Hepatocyte (in vitro differentiated cells): Measurements from ENCODE around the gene DENND2D. TPM values are rescaled to one million over a fixed set of nuclear protein-coding genes. Genes with fewer than 3 reads are reported as not detected.

Experiments used
- DNase-seq: peaks from one replicate; pipeline ENCODE4 v3.0.0-alpha.2; 2016; ENCODE audit warnings: low spot score
- H2AFZ ChIP-seq: fragments of 200-600 bp; sonication (generic); 2 replicates; pipeline ENCODE4 v1.6.0; 2016; ENCODE audit warnings: antibody characterized with exemption, mild to moderate bottlenecking
- H3K27ac ChIP-seq: fragments of 200-600 bp; sonication (generic); 2 replicates; pipeline ENCODE4 v1.5.1; 2016; ENCODE audit warnings: mild to moderate bottlenecking
- H3K27me3 ChIP-seq: fragments of 200-600 bp; sonication (generic); 2 replicates; pipeline ENCODE4 v1.6.1; 2016
- H3K36me3 ChIP-seq: fragments of 200-600 bp; sonication (generic); replicated peaks from 2 replicates; pipeline ENCODE4 v1.5.1; 2016; ENCODE audit warnings: low read depth; ENCODE audit not compliant: insufficient read depth
- H3K4me1 ChIP-seq: fragments of 200-600 bp; sonication (generic); 2 replicates; pipeline ENCODE4 v1.5.1; 2016; ENCODE audit warnings: mild to moderate bottlenecking, moderate library complexity; ENCODE audit not compliant: insufficient read depth
- H3K4me2 ChIP-seq: fragments of 200-600 bp; sonication (generic); 2 replicates; pipeline ENCODE4 v1.6.0; 2016
- H3K4me3 ChIP-seq: fragments of 200-600 bp; sonication (generic); 2 replicates; pipeline ENCODE4 v1.5.1; 2016; ENCODE audit warnings: mild to moderate bottlenecking
- H3K79me2 ChIP-seq: fragments of 200-600 bp; sonication (generic); 2 replicates; pipeline ENCODE4 v1.6.0; 2017; ENCODE audit warnings: mild to moderate bottlenecking
- H3K9me2 ChIP-seq: fragments of 200-600 bp; sonication (generic); replicated peaks from 2 replicates; pipeline ENCODE4 v1.6.0; 2017; ENCODE audit warnings: mild to moderate bottlenecking; ENCODE audit not compliant: insufficient read depth
- H3K9me3 ChIP-seq: fragments of 200-600 bp; sonication (generic); 2 replicates; pipeline ENCODE4 v1.5.1; 2016; ENCODE audit warnings: low read depth, mild to moderate bottlenecking
- H4K20me1 ChIP-seq: fragments of 200-600 bp; sonication (generic); 2 replicates; pipeline ENCODE4 v1.6.0; 2016; ENCODE audit warnings: mild to moderate bottlenecking; ENCODE audit not compliant: insufficient read depth, poor library complexity, severe bottlenecking
- CTCF ChIP-seq: fragments of 200-600 bp; sonication (generic); IDR thresholded peaks from 2 replicates; pipeline ENCODE4 v1.5.1; 2016; ENCODE audit warnings: antibody characterized with exemption, mild to moderate bottlenecking; ENCODE audit not compliant: poor library complexity
- EZH2 ChIP-seq: fragments of 200-600 bp; sonication (generic); IDR thresholded peaks from 2 replicates; pipeline ENCODE4 v1.6.1; 2016; ENCODE audit warnings: antibody characterized with exemption, mild to moderate bottlenecking, borderline replicate concordance
- EZH2phosphoT487 ChIP-seq: fragments of 200-600 bp; sonication (generic); IDR thresholded peaks from one replicate; pipeline ENCODE4 v1.6.1; 2018; ENCODE audit warnings: antibody characterized with exemption, mild to moderate bottlenecking, low read depth, moderate library complexity; ENCODE audit not compliant: unreplicated experiment, severe bottlenecking
- WGBS: methylation state at CpG from one replicate; pipeline ENCODE4 v1.1.6; 2016; ENCODE audit warnings: low lambda C conversion rate; ENCODE audit errors: missing lambda C conversion rate; 5-methylcytosine and 5-hydroxymethylcytosine counted together
- polyA plus RNA-seq: library from polyadenylated mRNA; unstranded; fragments of >200 nt; fragmentation: Nextera tagmentation; extraction: Ambion mirVana; gene quantifications from 2 replicates; pipeline ENCODE4 v1.2.1, GENCODE V29; 2016
- total RNA-seq: library from RNA; depleted of rRNA; stranded (reverse); fragments of >200 nt; gene quantifications from 2 replicates; pipeline ENCODE4 v1.2.3, GENCODE V29; 2014

Gene DENND2D
- total and polyA plus RNA-seq, 2 experiments from 2014 or later = 7.6 to 8.3 TPM

DNA sequence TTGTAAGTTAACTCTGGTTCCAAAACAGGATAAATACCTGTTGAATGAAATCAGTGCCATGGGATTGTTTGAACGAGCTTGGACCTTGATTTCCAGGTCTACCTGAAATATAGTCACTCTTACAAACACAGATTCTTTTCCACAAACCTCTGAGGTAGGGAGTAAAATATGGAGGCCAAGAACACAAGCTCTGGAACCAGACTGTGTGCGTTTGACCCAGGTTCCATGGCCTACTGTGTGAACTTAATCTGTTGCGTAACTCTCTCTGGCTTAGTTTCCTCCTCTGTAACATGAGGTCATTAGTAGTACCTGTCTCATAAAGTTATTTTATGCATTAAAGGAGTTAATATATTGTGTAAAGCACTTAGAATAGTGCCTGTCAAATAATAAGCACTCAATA is 25.1 kb downstream of the DENND2D start:
- Histone ChIP-seq H3K4me2 (no peak overlapping the region), H3K36me3 (no peaks in the 10 kb centered on the region), H3K79me2 (no peaks in the 10 kb centered on the region), H3K4me1 (no peaks in the 10 kb centered on the region), H3K9me3 (no peaks in the 10 kb centered on the region), H3K4me3 (no peak overlapping the region), H4K20me1 (no peaks in the 10 kb centered on the region), H2AFZ (no peak overlapping the region), H3K9me2 (no peaks in the 10 kb centered on the region), H3K27me3 (no peaks in the 10 kb centered on the region), H3K27ac (no peak overlapping the region)
- WGBS = 89% methylated on average over 3 of the region's 3 CpGs
- no peak for DNase-seq
- TF ChIP-seq CTCF (no peak), EZH2 (no peak)

GRCh38 chr1:111174070-111174469 is 26.4 kb downstream of the DENND2D start:
- Histone ChIP-seq H2AFZ (no peak overlapping the region), H3K9me3 (no peaks in the 10 kb centered on the region), H4K20me1 (no peaks in the 10 kb centered on the region), H3K4me2 (no peak overlapping the region), H3K27ac (no peak overlapping the region), H3K27me3 (no peaks in the 10 kb centered on the region), H3K4me3 (no peak overlapping the region), H3K4me1 (no peaks in the 10 kb centered on the region), H3K36me3 (no peaks in the 10 kb centered on the region), H3K9me2 (no peaks in the 10 kb centered on the region), H3K79me2 (no peaks in the 10 kb centered on the region)
- no peak for TF ChIP-seq EZH2
- no peak for TF ChIP-seq CTCF
- no peak for TF ChIP-seq EZH2phosphoT487
- no peak for DNase-seq

DNA sequence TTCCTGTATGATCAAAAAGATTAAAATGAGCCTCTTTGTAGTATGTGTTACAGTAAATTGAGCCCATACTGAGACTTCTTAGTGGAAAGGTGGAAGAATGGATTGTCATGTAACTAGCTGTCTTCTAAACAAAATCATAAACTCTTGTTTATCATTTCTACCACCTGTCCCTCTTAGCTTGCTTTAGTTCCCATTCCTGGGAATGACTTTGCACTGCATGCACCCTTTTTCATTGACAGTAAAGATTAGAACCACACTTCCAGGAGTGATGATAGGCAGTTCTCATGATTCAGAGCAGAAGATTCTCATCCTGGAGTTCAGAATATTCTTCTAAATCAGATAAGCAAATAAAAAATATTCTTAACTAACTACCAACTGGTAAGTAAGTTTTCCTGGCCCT is 28.0 kb downstream of the DENND2D start:
- H4K20me1 ChIP-seq = no peaks in the 10 kb centered on the region
- DNase-seq = no peak
- no peaks in the 10 kb centered on the region for H3K36me3 ChIP-seq
- no peak overlapping the region for H2AFZ ChIP-seq
- H3K4me3 ChIP-seq = no peak overlapping the region
- H3K27me3 ChIP-seq = no peaks in the 10 kb centered on the region
- no peak overlapping the region for H3K4me2 ChIP-seq
- H3K27ac ChIP-seq = no peak overlapping the region
- H3K4me1 ChIP-seq = no peaks in the 10 kb centered on the region
- H3K79me2 ChIP-seq = no peaks in the 10 kb centered on the region
- H3K9me2 ChIP-seq = no peaks in the 10 kb centered on the region
- TF ChIP-seq CTCF = no peak
- no peaks in the 10 kb centered on the region for H3K9me3 ChIP-seq

DNA sequence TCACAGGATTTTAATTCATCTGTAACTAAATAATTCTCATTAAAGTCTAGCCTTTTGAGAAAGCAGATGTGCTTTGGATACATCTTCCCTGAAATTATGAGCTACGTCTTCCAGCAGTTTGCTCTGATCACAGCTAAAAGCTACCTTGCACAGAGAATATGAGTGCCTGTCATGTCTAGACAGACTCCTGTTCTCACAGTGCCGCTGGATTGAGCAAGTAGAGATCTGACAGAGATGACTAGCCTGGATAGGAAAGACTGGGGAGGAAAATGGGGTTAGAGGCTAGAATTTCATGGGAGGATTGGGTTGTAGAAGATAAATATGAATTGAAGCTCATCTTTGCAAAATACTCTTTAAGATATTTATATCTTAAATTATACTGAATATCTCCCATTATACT is 36.3 kb downstream of the DENND2D start:
- no peaks in the 10 kb centered on the region for H3K27me3 ChIP-seq
- TF ChIP-seq CTCF (no peak), EZH2 (no peak), EZH2phosphoT487 (no peak)
- DNase-seq = no peak
- H4K20me1 ChIP-seq = no peaks in the 10 kb centered on the region
- peaks cover 10% of the 10 kb centered on the region for H3K4me1 ChIP-seq
- H3K9me2 ChIP-seq = no peaks in the 10 kb centered on the region
- H3K79me2 ChIP-seq = peaks cover 14% of the 10 kb centered on the region
- no peak overlapping the region for H3K4me3 ChIP-seq
- WGBS = 94% methylated on average over 2 of the region's 2 CpGs
- H3K36me3 ChIP-seq = no peaks in the 10 kb centered on the region
- H3K4me2 ChIP-seq = no peak overlapping the region
- no peak overlapping the region for H2AFZ ChIP-seq
- no peak overlapping the region for H3K27ac ChIP-seq
- no peaks in the 10 kb centered on the region for H3K9me3 ChIP-seq
